ENCODE data around the gene SSR2. TPM values are rescaled to one million over a fixed set of nuclear protein-coding genes. Genes with fewer than 3 reads are reported as not detected.

The SSR2 gene
- total RNA-seq, 2 experiments from 2014 or later: 147 to 153 TPM

DNA sequence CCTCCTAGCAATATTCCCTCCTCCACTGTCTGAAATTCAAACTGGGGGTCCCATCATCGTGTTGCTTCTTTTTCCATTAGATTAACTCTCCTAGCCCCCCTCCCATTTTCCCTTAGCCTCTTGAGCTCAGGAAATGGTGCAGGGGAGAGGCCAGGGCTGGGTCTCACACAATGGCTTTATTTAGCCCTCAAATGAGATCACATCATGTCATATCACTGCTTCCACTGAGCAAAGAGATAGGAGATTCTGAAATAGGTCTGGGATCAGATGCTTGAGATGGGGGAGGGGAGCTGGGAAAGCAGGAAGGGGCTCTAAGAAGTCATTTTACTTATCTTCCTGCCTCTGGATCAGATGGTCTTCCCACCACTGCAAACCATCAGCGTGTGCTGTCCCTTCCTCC is 24.6 kb downstream of the SSR2 start:
- BruUV-seq (replicated peaks): no TSS peak
- no peaks in the 10 kb centered on the region for H3K79me2 ChIP-seq (ENCODE audit: insufficient read depth, low read depth, low read length)
- H3K9me2 ChIP-seq (ENCODE audit: insufficient read depth, low read length): no peaks in the 10 kb centered on the region
- H3K4me2 ChIP-seq (ENCODE audit: low read length): no peak overlapping the region
- CTCF ChIA-PET (ENCODE audit: unreplicated experiment): no interaction called here
- no peak for DNase-seq (ENCODE audit: low spot score)
- no peak overlapping the region for H3K4me3 ChIP-seq (ENCODE audit: low read depth, low read length, poor library complexity, severe bottlenecking)
- H4K20me1 ChIP-seq (ENCODE audit: insufficient read depth, low read length): no peaks in the 10 kb centered on the region
- TF ChIP-seq, protein P1, sequence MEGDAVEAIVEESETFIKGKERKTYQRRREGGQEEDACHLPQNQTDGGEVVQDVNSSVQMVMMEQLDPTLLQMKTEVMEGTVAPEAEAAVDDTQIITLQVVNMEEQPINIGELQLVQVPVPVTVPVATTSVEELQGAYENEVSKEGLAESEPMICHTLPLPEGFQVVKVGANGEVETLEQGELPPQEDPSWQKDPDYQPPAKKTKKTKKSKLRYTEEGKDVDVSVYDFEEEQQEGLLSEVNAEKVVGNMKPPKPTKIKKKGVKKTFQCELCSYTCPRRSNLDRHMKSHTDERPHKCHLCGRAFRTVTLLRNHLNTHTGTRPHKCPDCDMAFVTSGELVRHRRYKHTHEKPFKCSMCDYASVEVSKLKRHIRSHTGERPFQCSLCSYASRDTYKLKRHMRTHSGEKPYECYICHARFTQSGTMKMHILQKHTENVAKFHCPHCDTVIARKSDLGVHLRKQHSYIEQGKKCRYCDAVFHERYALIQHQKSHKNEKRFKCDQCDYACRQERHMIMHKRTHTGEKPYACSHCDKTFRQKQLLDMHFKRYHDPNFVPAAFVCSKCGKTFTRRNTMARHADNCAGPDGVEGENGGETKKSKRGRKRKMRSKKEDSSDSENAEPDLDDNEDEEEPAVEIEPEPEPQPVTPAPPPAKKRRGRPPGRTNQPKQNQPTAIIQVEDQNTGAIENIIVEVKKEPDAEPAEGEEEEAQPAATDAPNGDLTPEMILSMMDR (conservative IDR thresholded peaks at IDR 0.05; ENCODE audit: low read length): no peak
- TF ChIP-seq EZH2phosphoT487 (IDR thresholded peaks at IDR 0.05; ENCODE audit: borderline replicate concordance, low read depth, low read length): no peak
- H3K36me3 ChIP-seq (ENCODE audit: insufficient read depth, low read length): no peaks in the 10 kb centered on the region
- H3K4me1 ChIP-seq (ENCODE audit: insufficient read depth, low read length, poor library complexity, severe bottlenecking): peaks cover 5% of the 10 kb centered on the region
- intact Hi-C loops (cut with micrococcal nuclease; ENCODE audit: unreplicated experiment): no loop called here
- no peaks in the 10 kb centered on the region for H3K9me3 ChIP-seq (ENCODE audit: low read length)
- no peak overlapping the region for H2AFZ ChIP-seq (ENCODE audit: low read length)
- POLR2A ChIA-PET: interaction anchor here (1.0 kb wide), 1 partner anchor 49 kb away, joined by 3 read pairs; no protein-coding TSS in a partner anchor
- no peak overlapping the region for H3K27ac ChIP-seq (ENCODE audit: low read depth, low read length, poor library complexity, severe bottlenecking)

DNA sequence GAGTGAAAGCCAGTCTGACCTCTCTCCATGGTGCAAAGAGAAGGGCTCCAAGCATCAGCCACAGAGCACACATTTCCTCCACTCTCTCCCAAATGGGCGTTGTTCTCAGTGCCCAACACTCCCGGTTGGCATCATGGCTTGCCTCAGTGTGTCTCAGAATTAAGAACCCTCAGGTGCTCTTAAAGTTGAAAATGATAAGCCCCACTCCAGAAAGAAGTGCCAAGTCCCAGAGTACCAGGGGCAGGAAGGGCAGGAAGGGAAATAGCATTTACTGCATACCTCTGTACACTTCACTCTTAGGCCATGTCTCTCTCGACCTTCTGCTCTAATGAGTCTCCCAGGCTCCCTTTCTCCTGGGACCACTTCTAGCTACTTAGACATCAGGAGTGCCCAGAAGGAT is 27.2 kb downstream of the SSR2 start:
- Histone ChIP-seq H3K4me1 (ENCODE audit: insufficient read depth, low read length, poor library complexity, severe bottlenecking) (peaks cover 23% of the 10 kb centered on the region), H4K20me1 (ENCODE audit: insufficient read depth, low read length) (no peaks in the 10 kb centered on the region), H3K36me3 (ENCODE audit: insufficient read depth, low read length) (no peaks in the 10 kb centered on the region), H2AFZ (ENCODE audit: low read length) (no peak overlapping the region), H3K9me3 (ENCODE audit: low read length) (no peaks in the 10 kb centered on the region), H3K79me2 (ENCODE audit: insufficient read depth, low read depth, low read length) (no peaks in the 10 kb centered on the region), H3K4me3 (ENCODE audit: low read depth, low read length, poor library complexity, severe bottlenecking) (no peak overlapping the region), H3K4me2 (ENCODE audit: low read length) (no peak overlapping the region), H3K27ac (ENCODE audit: low read depth, low read length, poor library complexity, severe bottlenecking) (no peak overlapping the region), H3K9me2 (ENCODE audit: insufficient read depth, low read length) (no peaks in the 10 kb centered on the region)
- no peak for DNase-seq (ENCODE audit: low spot score)
- TF ChIP-seq, protein P1 (conservative IDR thresholded peaks at IDR 0.05; ENCODE audit: low read length): no peak
- no peak for TF ChIP-seq EZH2phosphoT487 (IDR thresholded peaks at IDR 0.05; ENCODE audit: borderline replicate concordance, low read depth, low read length)
- ChIA-PET CTCF (ENCODE audit: unreplicated experiment) (interaction anchor here (0.6 kb wide), 1 partner anchor 202 kb away, joined by 3 read pairs; no protein-coding TSS in a partner anchor), POLR2A (interaction anchor here (0.8 kb wide), 1 partner anchor 73 kb away, joined by 3 read pairs; no protein-coding TSS in a partner anchor)
- no TSS peak for BruUV-seq (replicated peaks)
- intact Hi-C loops (cut with micrococcal nuclease; ENCODE audit: unreplicated experiment): no loop called here

DNA sequence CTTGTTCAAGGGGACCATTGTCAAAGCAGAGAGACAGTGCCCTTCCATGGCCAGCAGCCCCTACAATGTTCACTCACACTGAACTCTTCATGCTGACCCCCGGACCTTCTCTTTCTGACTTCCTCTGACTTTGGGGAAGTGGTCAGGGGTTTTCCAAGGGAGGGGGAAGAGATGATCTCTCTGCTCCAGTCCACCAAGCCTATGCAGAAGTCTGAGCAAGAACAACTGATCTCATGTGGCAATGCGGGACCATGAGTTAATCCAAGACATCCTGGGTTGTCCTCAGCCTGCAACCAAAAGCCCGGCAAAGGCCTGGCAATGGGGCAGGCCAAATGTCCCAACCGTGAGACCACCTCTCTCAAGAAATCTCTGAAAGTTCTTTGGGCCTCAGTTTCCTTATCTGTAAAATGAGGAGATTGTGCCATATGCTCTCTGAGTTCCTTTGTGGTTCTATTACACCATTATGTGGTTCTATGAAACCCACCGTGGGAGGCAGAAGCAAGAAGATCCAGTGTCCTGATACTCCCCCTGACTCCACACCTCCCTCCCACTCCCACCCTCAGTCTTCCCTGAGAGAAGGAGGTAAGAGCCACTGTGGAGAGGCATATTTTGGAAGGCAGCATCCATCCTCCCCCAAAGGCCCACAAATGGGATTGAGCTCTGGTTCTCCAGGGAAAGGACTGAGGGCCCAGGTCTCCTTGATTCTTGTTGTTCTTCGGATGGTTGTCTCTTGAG is 30.6 kb downstream of the SSR2 start:
- peaks cover 23% of the 10 kb centered on the region for H3K4me1 ChIP-seq (ENCODE audit: insufficient read depth, low read length, poor library complexity, severe bottlenecking)
- peak overlapping the region; percentile 59; the same call in 1 of the 2 replicates for H2AFZ ChIP-seq (ENCODE audit: low read length)
- H3K36me3 ChIP-seq (ENCODE audit: insufficient read depth, low read length): no peaks in the 10 kb centered on the region
- H3K9me2 ChIP-seq (ENCODE audit: insufficient read depth, low read length): no peaks in the 10 kb centered on the region
- peak overlapping the region; percentile 16 for H3K4me2 ChIP-seq (ENCODE audit: low read length)
- POLR2A ChIA-PET: interaction anchor here (0.6 to 1.5 kb wide), 6 partner anchors 9 to 134 kb away, joined by 3 to 8 read pairs (median 4); partner anchors contain the start of genes ARHGEF2 and GON4L
- H3K79me2 ChIP-seq (ENCODE audit: insufficient read depth, low read depth, low read length): no peaks in the 10 kb centered on the region
- no peaks in the 10 kb centered on the region for H3K9me3 ChIP-seq (ENCODE audit: low read length)
- CTCF ChIA-PET (ENCODE audit: unreplicated experiment): interaction anchor here (0.6 to 1.7 kb wide), 11 partner anchors 9 to 76 kb away, joined by 3 to 17 read pairs (median 5); partner anchors contain the start of genes ARHGEF2, KHDC4, SSR2 and UBQLN4
- H3K27ac ChIP-seq (ENCODE audit: low read depth, low read length, poor library complexity, severe bottlenecking): no peak overlapping the region
- DNase-seq (ENCODE audit: low spot score): no peak
- TF ChIP-seq EZH2phosphoT487 (IDR thresholded peaks at IDR 0.05; ENCODE audit: borderline replicate concordance, low read depth, low read length): no peak
- TF ChIP-seq, protein P1 (conservative IDR thresholded peaks at IDR 0.05; ENCODE audit: low read length): no peak
- BruUV-seq (replicated peaks): no TSS peak
- intact Hi-C loops (cut with micrococcal nuclease; ENCODE audit: unreplicated experiment): no loop called here
- H3K4me3 ChIP-seq (ENCODE audit: low read depth, low read length, poor library complexity, severe bottlenecking): no peak overlapping the region
- H4K20me1 ChIP-seq (ENCODE audit: insufficient read depth, low read length): no peaks in the 10 kb centered on the region

All from OCI-LY7 (cell line).